Measurements from ENCODE around the gene RNF112.

GRCh38 chr17:19424934-19425868, 14.2 kb downstream of the RNF112 start:
- TF ChIP-seq CTCF (conservative IDR thresholded peaks at IDR 0.05; ENCODE audit: low read depth, low read length) (no peak), EZH2phosphoT487 (IDR thresholded peaks at IDR 0.05; ENCODE audit: borderline replicate concordance, low read length) (no peak), EZH2 (IDR thresholded peaks at IDR 0.05; ENCODE audit: low read length, unreplicated experiment) (no peak)
